HepG2 (cell line): ENCODE results near the gene RASA3.

Source experiments
- ATF7 ChIP-seq, 2 experiments: fragments of 450-650 bp in 1 of 2; sonication (generic) in 1 of 2; formaldehyde crosslinking in 1 of 2; IDR thresholded peaks; 2 replicates each; pipeline versions ENCODE4 v1.4.0 to v1.6.1; 2016 to 2020; ENCODE audit warnings: antibody characterized with exemption in 1 of 2, mild to moderate bottlenecking in 1 of 2, missing genetic modification reagents in 1 of 2
- MAX ChIP-seq: IDR thresholded peaks from 2 replicates; pipeline ENCODE4 v1.6.1; 2012; ENCODE audit warnings: inconsistent platforms
- MLX ChIP-seq: IDR thresholded peaks from 2 replicates; pipeline ENCODE4 v1.6.1; 2016
- NFE2 ChIP-seq: sonication (generic); formaldehyde crosslinking; IDR thresholded peaks from 2 replicates; pipeline ENCODE4 v1.4.0; 2020; ENCODE audit warnings: missing genetic modification reagents
- SRF ChIP-seq: IDR thresholded peaks from 2 replicates; pipeline ENCODE4 v1.6.1; 2011; ENCODE audit warnings: mild to moderate bottlenecking, low read depth, low read length, moderate library complexity
- THYN1 ChIP-seq: sonication (generic); formaldehyde crosslinking; IDR thresholded peaks from 2 replicates; pipeline ENCODE4 v1.8.1; 2023; ENCODE audit warnings: low read depth, mild to moderate bottlenecking, moderate library complexity, missing genetic modification reagents, borderline replicate concordance
- ZNF7 ChIP-seq: IDR thresholded peaks from 2 replicates; pipeline ENCODE4 v1.6.1; 2016; ENCODE audit warnings: missing biosample characterization, missing genetic modification reagents

- no peak for TF ChIP-seq SRF
- TF ChIP-seq ZNF7 (CRISPR knock-in tag) = no peak
- TF ChIP-seq MAX = no peak
- no peak for TF ChIP-seq ATF7 (IDR thresholded peaks at IDR 0.05)
- no peak for TF ChIP-seq ATF7 (CRISPR knock-in tag; IDR thresholded peaks at IDR 0.05)
- no peak for TF ChIP-seq NFE2 (CRISPR knock-in tag)
- TF ChIP-seq THYN1 (CRISPR knock-in tag) = no peak
- TF ChIP-seq MLX (CRISPR knock-in tag) = no peak
Measured at GRCh38 chr13:114118086-114118485, 14.3 kb downstream of the RASA3 start.
